ENCODE measurements around the gene RIC8B. TPM values are rescaled to one million over a fixed set of nuclear protein-coding genes. Genes with fewer than 3 reads are reported as not detected.

RIC8B gene
- total RNA-seq, 1 experiment from 2014 or later, result 14.9 TPM

GRCh38 chr12:106883426-106883825 is 108.9 kb downstream of the RIC8B start:
- no peaks in the 10 kb centered on the region for H3F3A ChIP-seq (ENCODE audit: insufficient read depth, low read depth)
- no peaks in the 10 kb centered on the region for H3K4me1 ChIP-seq (replicated peaks; ENCODE audit: insufficient read depth)
- no peak overlapping the region for H2AFZ ChIP-seq
- H3K4me2 ChIP-seq, result no peak overlapping the region
- POLR2A ChIA-PET (ENCODE audit: unreplicated experiment), result no interaction called here
- no peaks in the 10 kb centered on the region for H3K79me2 ChIP-seq (ENCODE audit: low read depth)
- no peaks in the 10 kb centered on the region for H3K9me2 ChIP-seq (ENCODE audit: insufficient read depth)
- BruUV-seq (replicated peaks), result no TSS peak
- intact Hi-C loops (cut with micrococcal nuclease; ENCODE audit: unreplicated experiment), result no loop called here
- H3K4me3 ChIP-seq, result no peak overlapping the region
- no peaks in the 10 kb centered on the region for H3K9me3 ChIP-seq (ENCODE audit: insufficient read depth, low read depth)
- TF ChIP-seq CTCF (conservative IDR thresholded peaks at IDR 0.05) (no peak), EZH2 (IDR thresholded peaks at IDR 0.05; ENCODE audit: low read depth) (no peak)
- no peaks in the 10 kb centered on the region for H4K20me1 ChIP-seq (ENCODE audit: insufficient read depth)
- H3K27ac ChIP-seq, result no peak overlapping the region
- DNase-seq, result no peak
- no peaks in the 10 kb centered on the region for H3K36me3 ChIP-seq (ENCODE audit: low read depth)
- CTCF ChIA-PET, result interaction anchor here (0.5 kb wide), 1 partner anchor 147 kb away, joined by 6 read pairs; no protein-coding TSS in a partner anchor
- H3K27me3 ChIP-seq (ENCODE audit: insufficient read depth, low read depth), result no peaks in the 10 kb centered on the region

GRCh38 chr12:106885026-106885425 is 110.5 kb downstream of the RIC8B start:
- no peaks in the 10 kb centered on the region for H3K27me3 ChIP-seq (ENCODE audit: insufficient read depth, low read depth)
- no peak overlapping the region for H3K4me2 ChIP-seq
- no peak overlapping the region for H3K4me3 ChIP-seq
- ChIA-PET CTCF (no interaction called here), POLR2A (ENCODE audit: unreplicated experiment) (no interaction called here)
- intact Hi-C loops (cut with micrococcal nuclease; ENCODE audit: unreplicated experiment), result no loop called here
- H3K27ac ChIP-seq, result no peak overlapping the region
- TF ChIP-seq EZH2 (IDR thresholded peaks at IDR 0.05; ENCODE audit: low read depth), result no peak
- no peak for TF ChIP-seq CTCF (conservative IDR thresholded peaks at IDR 0.05)
- no peaks in the 10 kb centered on the region for H3K9me2 ChIP-seq (ENCODE audit: insufficient read depth)
- no peaks in the 10 kb centered on the region for H3K79me2 ChIP-seq (ENCODE audit: low read depth)
- no peak for DNase-seq
- H3K4me1 ChIP-seq (replicated peaks; ENCODE audit: insufficient read depth), result no peaks in the 10 kb centered on the region
- no peaks in the 10 kb centered on the region for H3K36me3 ChIP-seq (ENCODE audit: low read depth)
- no peaks in the 10 kb centered on the region for H3F3A ChIP-seq (ENCODE audit: insufficient read depth, low read depth)
- H3K9me3 ChIP-seq (ENCODE audit: insufficient read depth, low read depth), result no peaks in the 10 kb centered on the region
- H4K20me1 ChIP-seq (ENCODE audit: insufficient read depth), result no peaks in the 10 kb centered on the region
- H2AFZ ChIP-seq, result no peak overlapping the region
- no TSS peak for BruUV-seq (replicated peaks)

- Histone ChIP-seq H3K4me2 (no peak overlapping the region), H3K4me1 (replicated peaks; ENCODE audit: insufficient read depth) (no peaks in the 10 kb centered on the region), H3K27me3 (ENCODE audit: insufficient read depth, low read depth) (no peaks in the 10 kb centered on the region), H4K20me1 (ENCODE audit: insufficient read depth) (no peaks in the 10 kb centered on the region), H3K9me2 (ENCODE audit: insufficient read depth) (no peaks in the 10 kb centered on the region), H3K36me3 (ENCODE audit: low read depth) (no peaks in the 10 kb centered on the region), H3K9me3 (ENCODE audit: insufficient read depth, low read depth) (no peaks in the 10 kb centered on the region), H3F3A (ENCODE audit: insufficient read depth, low read depth) (no peaks in the 10 kb centered on the region), H3K79me2 (ENCODE audit: low read depth) (no peaks in the 10 kb centered on the region), H2AFZ (no peak overlapping the region), H3K4me3 (no peak overlapping the region), H3K27ac (no peak overlapping the region)
- intact Hi-C loops (cut with micrococcal nuclease; ENCODE audit: unreplicated experiment), result no loop called here
- POLR2A ChIA-PET (ENCODE audit: unreplicated experiment), result no interaction called here
- TF ChIP-seq CTCF (conservative IDR thresholded peaks at IDR 0.05), result no peak
- TF ChIP-seq EZH2 (IDR thresholded peaks at IDR 0.05; ENCODE audit: low read depth), result no peak
- CTCF ChIA-PET, result no interaction called here
- DNase-seq, result no peak
- no TSS peak for BruUV-seq (replicated peaks)
Observed at GRCh38 chr12:106885541-106886249, 111.2 kb downstream of the RIC8B start.
